Right cardiac atrium (tissue), 5 donors: ENCODE measurements around the gene TNIP1. TPM values are rescaled to one million over a fixed set of nuclear protein-coding genes. Genes with fewer than 3 reads are reported as not detected.
A peak's percentile ranks its signal among the peaks of the same experiment; 100 is the strongest.

Experiments used
- ATAC-seq, 2 donors: fragments of 200-7000 bp; cut with Tn5 transposase; one replicate each; pipeline versions ENCODE4 v1.8.0 to v1.9.1; 2020; ENCODE audit warnings: moderate library complexity in 2 of 2, mild to moderate bottlenecking in 1 of 2
- DNase-seq, 3 donors: peaks; one replicate each; pipeline ENCODE4 v3.0.0-alpha.2; 2020
- H3K27ac ChIP-seq: one replicate; pipeline ENCODE4 v1.5.1; 2013; ENCODE audit warnings: mild to moderate bottlenecking, low read length, control low read depth, moderate library complexity
- H3K27me3 ChIP-seq: one replicate; pipeline ENCODE4 v1.6.1; 2013; ENCODE audit not compliant: control insufficient read depth, insufficient read depth
- H3K4me1 ChIP-seq: one replicate; pipeline ENCODE4 v1.6.1; 2013; ENCODE audit warnings: low read length; ENCODE audit not compliant: control insufficient read depth, insufficient read depth
- H3K4me3 ChIP-seq: one replicate; pipeline ENCODE4 v1.5.1; 2013; ENCODE audit warnings: low read length, control low read depth
- H3K9me3 ChIP-seq: one replicate; pipeline ENCODE4 v1.6.1; 2013; ENCODE audit warnings: low read length; ENCODE audit not compliant: control insufficient read depth
- WGBS: extraction: QIAGEN DNeasy Blood & Tissue Kit; methylation state at CpG from one replicate; pipeline ENCODE4 v1.1.7; 2013; 5-methylcytosine and 5-hydroxymethylcytosine counted together
- intact Hi-C, 4 donors: fragments of 100-400 bp; cut with DNase I; formaldehyde crosslinking; loops; one replicate each; pipeline versions ENCODE4 v1.11.0 to v1.14.0; 2022 to 2023
- polyA plus RNA-seq: library from polyadenylated mRNA; stranded (reverse); fragments of 200-250 nt; gene quantifications from one replicate; pipeline ENCODE4 v1.2.3, GENCODE V29; 2013
- total RNA-seq, 4 donors: library from RNA; stranded (reverse); fragmentation: NEBNext Ultra II Directional; extraction: Animal tissue kit (Norgen Biotek cat#: 25700); gene quantifications; one replicate each; pipeline ENCODE4 v1.2.1, GENCODE V29; 2021
- donor health status: healthy with polysubstance abuse.
- donor health status: DM: no; HTN: yes; CAD: no.
- donor health status: DM: no; HTN: no; CAD: no.
- donor health status: DM: no; HTN: yes; CAD: no; lungs with severe emphysema.
- donor health status: DM: yes; HTN: yes; CAD: no.

TNIP1 gene
- total and polyA plus RNA-seq, 5 donors = 71.5 to 98.2 (median 77.5) TPM

DNA sequence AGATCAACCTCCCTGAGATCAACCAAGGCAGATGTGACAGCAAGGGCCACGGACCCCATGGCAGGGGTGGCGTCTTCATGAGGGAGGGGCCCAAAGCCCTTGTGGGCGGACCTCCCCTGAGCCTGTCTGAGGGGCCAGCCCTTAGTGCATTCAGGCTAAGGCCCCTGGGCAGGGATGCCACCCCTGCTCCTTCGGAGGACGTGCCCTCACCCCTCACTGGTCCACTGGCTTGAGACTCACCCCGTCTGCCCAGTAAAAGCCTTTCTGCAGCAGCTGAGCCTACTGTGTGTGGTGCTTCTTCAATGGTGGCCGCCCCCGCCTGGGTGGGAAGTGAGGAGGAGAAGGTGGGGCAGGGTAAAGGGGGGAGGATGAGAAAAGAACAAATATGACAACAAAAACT, 52.1 kb downstream of the TNIP1 start:
- peak in 1 of 2 donors; percentile 3 for ATAC-seq
- no peak overlapping the region for H3K4me3 ChIP-seq
- no peak overlapping the region for H3K27ac ChIP-seq
- no peaks in the 10 kb centered on the region for H3K27me3 ChIP-seq
- intact Hi-C loops = no loop called here
- peak in 1 of 3 donors; percentile 63 for DNase-seq
- WGBS = 92% methylated on average over 8 of the region's 8 CpGs
- no peaks in the 10 kb centered on the region for H3K9me3 ChIP-seq
- H3K4me1 ChIP-seq = peaks cover 44% of the 10 kb centered on the region

DNA sequence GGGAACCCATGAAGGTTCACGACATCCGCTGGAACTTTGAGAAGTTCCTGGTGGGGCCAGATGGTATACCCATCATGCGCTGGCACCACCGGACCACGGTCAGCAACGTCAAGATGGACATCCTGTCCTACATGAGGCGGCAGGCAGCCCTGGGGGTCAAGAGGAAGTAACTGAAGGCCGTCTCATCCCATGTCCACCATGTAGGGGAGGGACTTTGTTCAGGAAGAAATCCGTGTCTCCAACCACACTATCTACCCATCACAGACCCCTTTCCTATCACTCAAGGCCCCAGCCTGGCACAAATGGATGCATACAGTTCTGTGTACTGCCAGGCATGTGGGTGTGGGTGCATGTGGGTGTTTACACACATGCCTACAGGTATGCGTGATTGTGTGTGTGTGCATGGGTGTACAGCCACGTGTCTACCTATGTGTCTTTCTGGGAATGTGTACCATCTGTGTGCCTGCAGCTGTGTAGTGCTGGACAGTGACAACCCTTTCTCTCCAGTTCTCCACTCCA, 52.8 kb downstream of the TNIP1 start:
- Histone ChIP-seq H3K27ac (peak overlapping the region; percentile 19), H3K9me3 (no peaks in the 10 kb centered on the region), H3K4me3 (no peak overlapping the region), H3K27me3 (no peaks in the 10 kb centered on the region), H3K4me1 (peaks cover 47% of the 10 kb centered on the region)
- ATAC-seq = no peak
- 82% methylated on average over 11 of the region's 11 CpGs for WGBS
- peak in 1 of 3 donors; percentile 27 for DNase-seq
- intact Hi-C loops = no loop called here

DNA sequence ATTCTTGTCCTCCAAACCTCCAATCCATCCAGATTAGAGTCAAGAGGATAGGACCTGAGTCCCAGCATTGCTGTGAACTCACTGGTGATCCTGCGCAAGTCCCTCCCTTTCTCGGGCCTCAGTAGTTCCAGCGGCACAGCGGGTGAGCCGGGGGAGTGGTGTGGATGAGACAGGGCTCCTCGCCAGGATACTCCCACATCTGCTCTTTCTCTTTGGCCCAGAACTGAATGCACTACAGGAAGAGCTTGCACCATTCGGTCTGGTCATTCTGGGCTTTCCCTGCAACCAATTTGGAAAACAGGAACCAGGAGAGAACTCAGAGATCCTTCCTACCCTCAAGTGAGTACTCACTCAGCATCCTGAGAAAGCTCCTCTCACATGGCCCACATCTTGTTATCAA, 54.2 kb downstream of the TNIP1 start:
- ATAC-seq (peak in 1 of 2 donors; percentile 3), DNase-seq (peak; percentile 69 to 85 (median 71))
- H3K9me3 ChIP-seq = no peaks in the 10 kb centered on the region
- H3K4me3 ChIP-seq = no peak overlapping the region
- WGBS = 38% methylated on average over 7 of the region's 7 CpGs
- intact Hi-C loops = no loop called here
- peak overlapping the region; percentile 65 for H3K27ac ChIP-seq
- H3K27me3 ChIP-seq = no peaks in the 10 kb centered on the region
- H3K4me1 ChIP-seq = peaks cover 47% of the 10 kb centered on the region

- WGBS = 65% methylated on average over 9 of the region's 9 CpGs
- Histone ChIP-seq H3K4me3 (no peak overlapping the region), H3K27ac (peak overlapping the region; percentile 65), H3K27me3 (no peaks in the 10 kb centered on the region), H3K9me3 (no peaks in the 10 kb centered on the region), H3K4me1 (peaks cover 46% of the 10 kb centered on the region)
- ATAC-seq = no peak
- intact Hi-C loops = no loop called here
- DNase-seq = peak in 2 of 3 donors; percentile 72
Measured at GRCh38 chr5:151026088-151026487, 54.7 kb downstream of the TNIP1 start.

DNA sequence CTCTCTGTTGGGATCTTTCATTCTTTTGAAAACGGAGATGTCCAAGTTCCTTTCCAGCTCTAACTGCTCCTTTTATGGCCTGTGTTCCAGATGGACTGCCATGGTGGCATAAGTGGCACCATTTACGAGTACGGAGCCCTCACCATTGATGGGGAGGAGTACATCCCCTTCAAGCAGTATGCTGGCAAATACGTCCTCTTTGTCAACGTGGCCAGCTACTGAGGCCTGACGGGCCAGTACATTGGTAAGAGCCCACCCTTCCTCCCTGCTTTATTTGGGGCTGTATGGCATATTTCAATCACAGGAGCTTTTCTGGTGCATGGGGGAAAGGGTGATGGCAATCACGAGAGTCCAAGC, 55.6 kb downstream of the TNIP1 start:
- no peak for ATAC-seq
- intact Hi-C loops = no loop called here

GRCh38 chr5:151024440-151025249, 56.2 kb downstream of the TNIP1 start:
- H3K4me1 ChIP-seq = peaks cover 43% of the 10 kb centered on the region

More for the DNA sequence above, 55.6 kb downstream of the TNIP1 start:
- WGBS = 80% methylated on average over 7 of the region's 7 CpGs
- Histone ChIP-seq H3K27me3 (no peaks in the 10 kb centered on the region), H3K4me1 (peaks cover 44% of the 10 kb centered on the region), H3K27ac (peak overlapping the region; percentile 56), H3K9me3 (no peaks in the 10 kb centered on the region), H3K4me3 (no peak overlapping the region)
- no peak for DNase-seq

DNA sequence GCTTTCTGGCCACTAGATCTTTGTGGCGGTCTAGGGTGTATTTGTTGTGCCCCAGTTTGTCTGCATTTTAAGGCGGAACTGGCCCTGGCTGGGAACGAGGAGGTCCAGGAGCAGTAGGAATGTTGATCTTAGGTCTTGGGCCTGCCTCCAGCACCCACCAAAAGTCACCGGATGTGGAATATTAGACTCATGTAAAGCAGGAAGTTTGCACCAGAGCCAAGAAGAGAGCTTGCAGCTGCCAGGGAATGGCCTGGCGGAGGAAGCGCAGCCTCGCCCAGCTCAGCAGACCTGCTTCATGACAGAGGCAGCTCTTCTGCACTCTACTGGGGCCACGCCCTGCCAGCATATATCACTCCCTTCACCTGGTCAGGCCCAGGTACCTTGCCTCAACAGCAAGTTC, 57.2 kb downstream of the TNIP1 start:
- Histone ChIP-seq H3K9me3 (no peaks in the 10 kb centered on the region), H3K4me3 (peak overlapping the region; percentile 68)

More at GRCh38 chr5:151024440-151025249, 56.2 kb downstream of the TNIP1 start:
- ATAC-seq (no peak), DNase-seq (peak in 1 of 3 donors; percentile 21)
- intact Hi-C loops = no loop called here
- Histone ChIP-seq H3K4me3 (peak overlapping the region; percentile 6), H3K27ac (peak overlapping the region; percentile 93), H3K9me3 (no peaks in the 10 kb centered on the region), H3K27me3 (no peaks in the 10 kb centered on the region)
- 69% methylated on average over 7 of the region's 7 CpGs for whole genome bisulfite sequencing

DNA sequence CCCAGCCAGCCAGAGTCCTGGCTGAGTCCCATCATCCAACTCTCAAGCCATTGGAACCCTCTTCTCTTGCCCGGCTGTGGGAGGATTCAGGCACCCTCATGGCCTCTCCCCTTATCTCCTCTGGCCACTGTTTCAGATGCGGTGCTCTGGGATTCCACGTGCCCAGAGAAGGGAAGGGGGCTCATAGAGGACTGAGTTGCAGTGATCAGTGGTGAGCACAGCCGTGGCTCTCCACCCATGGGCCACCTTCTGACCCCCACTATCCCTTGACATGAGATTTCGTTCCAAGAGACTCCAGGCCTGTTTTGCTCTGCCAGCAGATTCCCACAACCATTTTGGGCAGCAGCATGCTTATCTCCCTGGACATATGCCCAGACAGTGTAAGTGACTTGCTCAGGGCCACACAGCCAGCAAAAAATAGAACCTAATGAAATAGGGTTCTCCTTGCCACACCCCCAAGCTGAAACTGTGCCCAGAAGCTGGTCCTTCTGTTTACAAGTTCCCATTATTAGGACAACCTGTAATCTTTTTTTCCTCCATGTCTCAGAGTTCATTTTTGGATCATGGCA, 57.7 kb downstream of the TNIP1 start:
- peak overlapping the region; percentile 68 for H3K4me3 ChIP-seq
- DNase-seq = peak; percentile 85 to 91 (median 86)
- intact Hi-C loops = no loop called here
- H3K9me3 ChIP-seq = no peaks in the 10 kb centered on the region
- peaks cover 36% of the 10 kb centered on the region for H3K4me1 ChIP-seq
- H3K27me3 ChIP-seq = no peaks in the 10 kb centered on the region
- whole genome bisulfite sequencing = 15% methylated on average over 5 of the region's 5 CpGs
- peak overlapping the region; percentile 93 for H3K27ac ChIP-seq
- peak; percentile 53 to 66 for ATAC-seq

More for the DNA sequence above, 57.2 kb downstream of the TNIP1 start:
- ATAC-seq (peak; percentile 44 to 69), DNase-seq (peak; percentile 77 to 90 (median 88))
- intact Hi-C loops = no loop called here
- Histone ChIP-seq H3K4me1 (peaks cover 39% of the 10 kb centered on the region), H3K27ac (peak overlapping the region; percentile 93), H3K27me3 (no peaks in the 10 kb centered on the region)
- WGBS = 18% methylated on average over 8 of the region's 8 CpGs

DNA sequence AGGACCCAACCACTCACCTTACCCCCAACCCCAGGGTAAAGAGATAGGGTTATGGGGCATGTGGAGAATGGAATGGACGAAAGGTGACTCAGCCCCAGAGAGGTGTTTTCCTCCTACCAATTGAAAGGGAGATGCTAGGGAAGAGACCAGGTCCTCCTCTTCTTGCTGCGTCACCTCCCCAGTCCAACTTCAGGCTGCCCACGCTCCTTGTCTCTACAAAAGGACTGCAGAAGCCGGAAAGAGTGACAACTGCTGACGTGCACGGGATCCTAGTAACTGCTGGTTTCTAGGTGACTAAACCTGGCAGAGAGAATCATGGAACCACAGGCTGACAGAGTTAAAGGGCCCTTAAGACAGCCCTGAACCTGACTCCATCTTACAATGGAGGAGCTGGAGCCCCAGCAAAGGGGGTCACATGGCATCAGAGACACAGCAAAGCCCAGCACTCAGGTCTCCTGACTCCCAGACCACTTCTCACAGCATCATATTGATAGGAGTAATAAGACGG, 58.3 kb downstream of the TNIP1 start:
- intact Hi-C loops = no loop called here
- peak overlapping the region; percentile 93 for H3K27ac ChIP-seq
- H3K27me3 ChIP-seq = no peaks in the 10 kb centered on the region
- peaks cover 31% of the 10 kb centered on the region for H3K4me1 ChIP-seq
- peak; percentile 1 to 49 for ATAC-seq
- peak overlapping the region; percentile 68 for H3K4me3 ChIP-seq
- 50% methylated on average over 7 of the region's 7 CpGs for WGBS
- no peaks in the 10 kb centered on the region for H3K9me3 ChIP-seq
- peak in 2 of 3 donors; percentile 48 to 65 for DNase-seq

DNA sequence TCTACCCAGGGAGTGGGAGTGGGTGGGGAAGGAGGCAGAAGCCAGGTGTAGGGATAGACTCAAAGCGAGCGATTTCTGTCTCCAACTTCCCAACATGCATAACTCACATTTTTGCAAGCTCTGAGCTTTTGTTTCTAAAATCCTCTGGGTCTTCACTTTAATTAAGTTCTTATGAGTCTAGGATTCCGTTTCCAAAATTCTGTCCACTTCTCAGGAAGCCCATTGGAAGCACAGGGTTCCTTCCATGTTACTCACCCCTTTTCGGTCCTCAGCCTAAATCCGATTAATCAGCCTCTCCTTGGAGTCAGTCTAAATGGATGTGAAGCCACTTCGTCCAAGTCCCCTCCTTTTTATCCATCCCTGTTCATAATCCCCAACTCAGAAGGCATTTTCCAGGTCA, 59.1 kb downstream of the TNIP1 start:
- Histone ChIP-seq H3K27me3 (no peaks in the 10 kb centered on the region), H3K4me3 (peak overlapping the region; percentile 68), H3K9me3 (no peaks in the 10 kb centered on the region), H3K27ac (peak overlapping the region; percentile 93), H3K4me1 (peaks cover 26% of the 10 kb centered on the region)
- 71% methylated on average over 6 of the region's 6 CpGs for WGBS
- ATAC-seq = no peak
- intact Hi-C loops = no loop called here
- DNase-seq = no peak
